CD4-positive, alpha-beta T cell treated with Interleukin-15 for 4 hours (primary cell): ENCODE measurements around the gene KRT17.

ENCODE experiments used
- DNase-seq: peaks from one replicate; pipeline ENCODE4 v3.0.0-alpha.2; 2020; ENCODE audit warnings: low spot score

KRT17 gene

GRCh38 chr17:41571561-41572434, 52.6 kb downstream of the KRT17 start, which contains the start of gene KRT9:
TSS of gene KRT9 (minus strand) at chr17:41572059. CDS start at chr17:41571992, 67 bp downstream.
- no peak for DNase-seq
